Activated CD4-positive, alpha-beta T cell treated with anti-CD3 and anti-CD28 coated beads, Interleukin-2, amount 10 ng/mL, durations not matched to agents 7 days and 5 days (primary cell): ENCODE measurements around the gene MNS1. TPM values are rescaled to one million over a fixed set of nuclear protein-coding genes. Genes with fewer than 3 reads are reported as not detected.

Experiments used
- CTCF ChIA-PET: fragments of 350-600 bp; sonication (Branson Sonifier 250); formaldehyde crosslinking; loops from one replicate; lab custom pipeline; 2021; ENCODE audit warnings: antibody characterized with exemption; lab: Charles Lee
- POLR2A ChIA-PET: fragments of 350-600 bp; sonication (Branson Sonifier 250); formaldehyde crosslinking; loops from one replicate; lab custom pipeline; 2021; ENCODE audit warnings: antibody characterized with exemption; lab: Charles Lee
- DNase-seq: peaks from one replicate; pipeline ENCODE4 v3.0.0-alpha.2; 2020
- H3K27ac Mint-ChIP-seq: one replicate; pipeline ENCODE4 v1.8.0; 2021; ENCODE audit warnings: mild to moderate bottlenecking, moderate library complexity, mixed read lengths
- H3K27me3 Mint-ChIP-seq: one replicate; pipeline ENCODE4 v1.8.0; 2021; ENCODE audit warnings: mixed read lengths
- H3K36me3 Mint-ChIP-seq: one replicate; pipeline ENCODE4 v1.8.0; 2021; ENCODE audit warnings: low read depth, mixed read lengths
- H3K4me1 Mint-ChIP-seq: one replicate; pipeline ENCODE4 v1.8.0; 2021; ENCODE audit warnings: mixed read lengths
- H3K4me3 Mint-ChIP-seq: one replicate; pipeline ENCODE4 v1.8.0; 2021; ENCODE audit warnings: mild to moderate bottlenecking, moderate library complexity, mixed read lengths
- H3K9me3 Mint-ChIP-seq: one replicate; pipeline ENCODE4 v1.8.0; 2021; ENCODE audit warnings: mixed read lengths
- total RNA-seq, 2 experiments: library from RNA; stranded (reverse); gene quantifications; one replicate each; pipeline ENCODE4 v1.2.3, GENCODE V29; 2021

The MNS1 gene
- total RNA-seq, 2 experiments from 2014 or later, result 0.23 to 0.79 TPM

DNA sequence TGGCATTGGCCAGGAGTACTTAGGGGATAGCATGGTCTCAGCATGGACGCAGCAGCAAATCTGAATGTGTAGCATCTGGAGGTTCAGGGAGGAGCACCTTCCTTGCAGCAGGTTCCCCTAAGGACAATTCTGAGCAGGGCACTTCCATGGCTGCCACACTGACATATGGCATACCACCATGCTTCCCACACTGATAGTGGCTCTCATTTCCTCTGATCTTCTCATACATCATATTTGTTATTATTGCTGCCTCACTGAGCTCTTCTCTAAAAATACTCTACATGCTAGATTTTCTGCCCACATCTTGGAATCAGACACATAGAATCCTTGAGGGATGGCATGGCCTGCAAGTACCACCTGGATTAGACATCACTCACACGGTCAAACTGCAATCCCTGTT lies 7.3 kb upstream of the MNS1 start:
- DNase-seq, result no peak
- Mint-ChIP-seq H3K4me3 (no peak overlapping the region), H3K9me3 (no peaks in the 10 kb centered on the region), H3K36me3 (no peaks in the 10 kb centered on the region), H3K27me3 (peaks cover 7% of the 10 kb centered on the region), H3K27ac (no peak overlapping the region), H3K4me1 (peaks cover 13% of the 10 kb centered on the region)
- POLR2A ChIA-PET, result no interaction called here
- CTCF ChIA-PET, result no interaction called here

GRCh38 chr15:56471440-56472069 lies 6.6 kb upstream of the MNS1 start:
- DNase-seq, result no peak
- Mint-ChIP-seq H3K4me3 (no peak overlapping the region), H3K4me1 (peaks cover 14% of the 10 kb centered on the region), H3K27me3 (peaks cover 7% of the 10 kb centered on the region), H3K9me3 (no peaks in the 10 kb centered on the region), H3K27ac (no peak overlapping the region), H3K36me3 (no peaks in the 10 kb centered on the region)
- POLR2A ChIA-PET, result no interaction called here
- CTCF ChIA-PET, result no interaction called here

DNA sequence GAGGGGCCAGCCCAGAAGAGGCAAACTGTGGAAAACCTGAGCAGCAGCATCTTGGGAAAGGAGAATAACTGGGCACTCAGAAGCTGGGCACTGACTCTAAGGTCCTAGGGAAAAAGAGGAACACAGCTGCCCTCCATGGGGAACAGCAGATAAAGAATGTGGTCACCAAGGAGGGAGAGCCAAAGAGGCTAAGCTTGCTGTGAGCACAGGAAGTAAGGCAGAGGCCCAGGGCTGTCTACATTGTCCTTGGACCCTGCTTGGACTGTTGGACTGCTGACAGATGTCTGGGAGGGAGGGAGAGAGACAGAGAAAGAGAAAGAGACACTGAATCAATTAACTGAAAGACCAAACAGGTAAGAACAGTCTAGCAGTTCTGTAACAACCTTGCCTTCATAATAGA lies 4.5 kb upstream of the MNS1 start:
- Mint-ChIP-seq H3K4me3 (no peak overlapping the region), H3K9me3 (no peaks in the 10 kb centered on the region), H3K4me1 (peaks cover 27% of the 10 kb centered on the region), H3K36me3 (no peaks in the 10 kb centered on the region), H3K27me3 (peaks cover 16% of the 10 kb centered on the region), H3K27ac (no peak overlapping the region)
- ChIA-PET CTCF (interaction anchor here (0.5 kb wide), 1 partner anchor 1174 kb away, joined by 4 read pairs; no protein-coding TSS in a partner anchor), POLR2A (no interaction called here)
- DNase-seq, result no peak

DNA sequence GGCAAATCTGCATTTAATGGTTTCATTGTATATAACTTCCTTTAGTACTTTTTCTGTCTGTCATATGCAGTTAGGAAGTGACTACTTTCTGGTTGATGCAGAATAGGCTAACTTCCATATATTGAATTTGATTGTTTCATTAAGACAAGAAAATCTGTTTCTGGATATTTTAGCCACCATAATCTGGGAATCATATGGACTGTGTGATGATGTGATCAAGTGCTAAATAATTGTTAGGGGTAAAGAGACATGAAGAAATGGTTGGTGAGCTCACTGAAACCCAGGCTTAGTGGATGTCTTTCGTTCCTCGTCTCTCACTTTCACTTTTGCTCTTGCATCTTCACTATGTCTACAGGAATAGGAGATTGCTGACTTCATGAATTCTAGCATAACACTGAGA lies 3.5 kb upstream of the MNS1 start:
- peak overlapping the region; percentile 88 for H3K27ac Mint-ChIP-seq
- ChIA-PET POLR2A (no interaction called here), CTCF (interaction anchor here (0.5 kb wide), 1 partner anchor 16 kb away, joined by 4 read pairs; no protein-coding TSS in a partner anchor)
- DNase-seq, result peak; percentile 46
- H3K4me3 Mint-ChIP-seq, result peak overlapping the region; percentile 72
- H3K36me3 Mint-ChIP-seq, result no peaks in the 10 kb centered on the region
- no peaks in the 10 kb centered on the region for H3K9me3 Mint-ChIP-seq
- H3K4me1 Mint-ChIP-seq, result peaks cover 32% of the 10 kb centered on the region
- H3K27me3 Mint-ChIP-seq, result peaks cover 23% of the 10 kb centered on the region

DNA sequence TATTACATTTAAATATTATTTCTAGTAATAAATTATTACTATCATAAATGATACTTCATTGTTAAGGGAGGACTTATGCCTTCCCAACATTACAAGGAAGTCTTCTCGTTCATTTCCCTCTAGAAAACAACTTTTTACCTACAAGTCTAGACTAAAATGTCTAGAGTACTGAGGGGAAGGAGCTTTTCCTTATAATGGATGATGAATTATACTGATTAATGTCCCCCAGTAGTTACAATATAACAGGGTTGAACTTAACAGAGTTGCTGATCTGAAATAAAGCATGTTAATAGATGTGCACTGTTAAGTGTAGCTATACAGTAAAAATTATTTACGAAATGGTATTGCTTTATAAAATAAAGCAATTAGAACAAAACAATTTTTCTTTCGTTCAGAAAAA lies 2.7 kb upstream of the MNS1 start:
- Mint-ChIP-seq H3K4me3 (no peak overlapping the region), H3K27ac (no peak overlapping the region), H3K27me3 (peaks cover 23% of the 10 kb centered on the region), H3K36me3 (no peaks in the 10 kb centered on the region), H3K9me3 (no peaks in the 10 kb centered on the region), H3K4me1 (peaks cover 32% of the 10 kb centered on the region)
- CTCF ChIA-PET, result no interaction called here
- POLR2A ChIA-PET, result no interaction called here
- no peak for DNase-seq

DNA sequence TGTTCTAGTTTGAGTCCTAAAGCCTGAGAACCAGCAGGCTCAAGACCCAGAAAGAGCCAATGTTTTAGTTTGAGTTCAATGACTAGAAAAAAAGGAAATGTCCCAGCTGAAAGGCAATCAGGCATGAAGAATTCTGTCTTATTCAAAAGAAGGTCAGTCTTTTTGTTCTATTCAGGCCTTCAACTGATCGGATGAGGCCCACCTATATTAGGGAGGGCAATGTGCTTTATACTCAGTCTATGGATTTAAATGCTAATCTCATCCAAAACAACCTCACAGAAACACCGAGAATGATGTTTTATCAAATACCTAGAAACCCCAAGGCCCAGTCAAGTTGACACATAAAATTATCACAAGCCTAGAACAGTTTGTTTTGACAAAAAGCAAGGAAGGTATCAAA lies 4.0 kb downstream of the MNS1 start:
- H3K27ac Mint-ChIP-seq, result no peak overlapping the region
- ChIA-PET POLR2A (no interaction called here), CTCF (no interaction called here)
- H3K9me3 Mint-ChIP-seq, result no peaks in the 10 kb centered on the region
- H3K27me3 Mint-ChIP-seq, result peaks cover 21% of the 10 kb centered on the region
- no peaks in the 10 kb centered on the region for H3K36me3 Mint-ChIP-seq
- peaks cover 17% of the 10 kb centered on the region for H3K4me1 Mint-ChIP-seq
- H3K4me3 Mint-ChIP-seq, result no peak overlapping the region
- DNase-seq, result no peak

GRCh38 chr15:56460071-56460470 lies 4.9 kb downstream of the MNS1 start:
- POLR2A ChIA-PET, result no interaction called here
- Mint-ChIP-seq H3K27me3 (peaks cover 20% of the 10 kb centered on the region), H3K4me3 (no peak overlapping the region), H3K9me3 (no peaks in the 10 kb centered on the region), H3K4me1 (peaks cover 11% of the 10 kb centered on the region), H3K27ac (no peak overlapping the region), H3K36me3 (no peaks in the 10 kb centered on the region)
- DNase-seq, result no peak
- CTCF ChIA-PET, result no interaction called here

DNA sequence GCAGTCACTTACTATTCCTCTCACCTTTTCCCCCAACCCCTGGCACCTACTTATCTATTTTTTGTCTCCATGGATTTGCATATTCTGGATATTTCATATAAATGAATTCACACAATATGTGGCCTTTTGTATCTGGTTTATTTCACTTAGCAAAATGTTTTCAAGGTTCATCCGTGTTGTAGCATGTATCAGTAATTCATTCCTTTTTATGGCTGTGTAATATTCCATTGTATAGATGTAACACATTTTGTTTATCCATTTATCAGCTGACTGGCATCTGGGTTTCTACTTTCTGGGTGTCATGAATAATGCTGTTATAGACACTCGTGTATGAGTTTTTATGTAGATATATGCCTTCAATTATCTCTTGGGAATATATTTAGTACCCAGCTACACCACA lies 5.8 kb downstream of the MNS1 start:
- Mint-ChIP-seq H3K27me3 (peaks cover 14% of the 10 kb centered on the region), H3K9me3 (no peaks in the 10 kb centered on the region), H3K27ac (no peak overlapping the region), H3K4me1 (peaks cover 2% of the 10 kb centered on the region), H3K4me3 (no peak overlapping the region), H3K36me3 (no peaks in the 10 kb centered on the region)
- CTCF ChIA-PET, result no interaction called here
- no peak for DNase-seq
- POLR2A ChIA-PET, result no interaction called here

- Mint-ChIP-seq H3K4me1 (no peaks in the 10 kb centered on the region), H3K27ac (no peak overlapping the region), H3K9me3 (no peaks in the 10 kb centered on the region), H3K36me3 (no peaks in the 10 kb centered on the region), H3K4me3 (no peak overlapping the region), H3K27me3 (peaks cover 5% of the 10 kb centered on the region)
- ChIA-PET CTCF (no interaction called here), POLR2A (no interaction called here)
- no peak for DNase-seq
Measured at GRCh38 chr15:56456229-56456628, 8.7 kb downstream of the MNS1 start.

- Mint-ChIP-seq H3K36me3 (no peaks in the 10 kb centered on the region), H3K4me1 (no peaks in the 10 kb centered on the region), H3K27ac (no peak overlapping the region), H3K9me3 (no peaks in the 10 kb centered on the region), H3K4me3 (no peak overlapping the region), H3K27me3 (peaks cover 7% of the 10 kb centered on the region)
- ChIA-PET CTCF (no interaction called here), POLR2A (no interaction called here)
- no peak for DNase-seq
Measured at GRCh38 chr15:56454836-56455235, 10.1 kb downstream of the MNS1 start.

GRCh38 chr15:56445746-56446145 lies 19.2 kb downstream of the MNS1 start:
- Mint-ChIP-seq H3K4me1 (no peaks in the 10 kb centered on the region), H3K4me3 (no peak overlapping the region), H3K9me3 (no peaks in the 10 kb centered on the region), H3K27me3 (peaks cover 3% of the 10 kb centered on the region), H3K27ac (no peak overlapping the region), H3K36me3 (no peaks in the 10 kb centered on the region)
- CTCF ChIA-PET, result no interaction called here
- DNase-seq, result no peak
- POLR2A ChIA-PET, result no interaction called here

DNA sequence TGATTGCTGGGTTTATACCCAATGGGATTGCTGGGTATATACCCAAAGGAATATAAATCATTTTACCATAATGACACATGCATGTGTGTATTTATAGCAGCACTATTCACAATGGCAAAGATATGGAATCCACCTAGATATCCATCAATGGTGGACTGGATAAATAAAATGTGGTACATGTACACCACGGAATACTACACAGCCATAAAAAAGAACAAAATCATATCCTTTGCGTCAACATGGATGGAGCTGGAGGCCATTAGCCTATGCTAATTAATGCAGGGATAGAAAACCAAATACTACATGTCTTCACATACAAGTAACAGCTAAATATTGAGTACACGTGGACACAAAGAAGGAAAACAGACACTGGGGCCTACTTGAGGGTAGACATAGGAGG lies 22.6 kb downstream of the MNS1 start:
- H3K4me3 Mint-ChIP-seq, result no peak overlapping the region
- H3K27me3 Mint-ChIP-seq, result peaks cover 15% of the 10 kb centered on the region
- no peak for DNase-seq
- no peak overlapping the region for H3K27ac Mint-ChIP-seq
- ChIA-PET CTCF (no interaction called here), POLR2A (no interaction called here)
- no peaks in the 10 kb centered on the region for H3K9me3 Mint-ChIP-seq
- H3K4me1 Mint-ChIP-seq, result no peaks in the 10 kb centered on the region
- no peaks in the 10 kb centered on the region for H3K36me3 Mint-ChIP-seq

- no peaks in the 10 kb centered on the region for H3K36me3 Mint-ChIP-seq
- H3K27ac Mint-ChIP-seq, result no peak overlapping the region
- no peak for DNase-seq
- no peaks in the 10 kb centered on the region for H3K4me1 Mint-ChIP-seq
- no peaks in the 10 kb centered on the region for H3K9me3 Mint-ChIP-seq
- peaks cover 20% of the 10 kb centered on the region for H3K27me3 Mint-ChIP-seq
- H3K4me3 Mint-ChIP-seq, result no peak overlapping the region
- ChIA-PET CTCF (no interaction called here), POLR2A (no interaction called here)
Measured at GRCh38 chr15:56440214-56440770, 24.6 kb downstream of the MNS1 start.

DNA sequence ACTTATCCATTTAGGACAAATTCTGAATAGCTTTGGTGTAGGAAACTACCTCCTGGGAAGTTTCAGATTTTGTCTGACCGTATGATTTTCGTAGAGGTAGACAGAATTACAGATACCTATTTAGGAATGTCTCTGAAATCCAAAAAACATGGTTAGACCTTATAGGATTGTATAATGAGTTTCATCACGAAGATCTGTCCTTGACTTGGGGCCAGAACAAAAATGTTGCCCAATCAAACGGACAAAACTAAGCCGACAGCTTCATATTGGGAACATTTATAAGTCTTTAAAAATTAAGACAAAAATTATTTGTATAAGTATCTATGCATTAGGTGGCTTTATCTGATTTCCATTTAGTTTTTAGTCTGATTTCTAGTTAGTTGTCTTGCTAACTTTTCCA lies 32.6 kb downstream of the MNS1 start:
- no peaks in the 10 kb centered on the region for H3K9me3 Mint-ChIP-seq
- H3K36me3 Mint-ChIP-seq, result no peaks in the 10 kb centered on the region
- H3K27ac Mint-ChIP-seq, result no peak overlapping the region
- ChIA-PET POLR2A (no interaction called here), CTCF (no interaction called here)
- H3K27me3 Mint-ChIP-seq, result peaks cover 6% of the 10 kb centered on the region
- no peak for DNase-seq
- no peaks in the 10 kb centered on the region for H3K4me1 Mint-ChIP-seq
- no peak overlapping the region for H3K4me3 Mint-ChIP-seq
